ENCODE results near the gene LMNB1.

Gene LMNB1

DNA sequence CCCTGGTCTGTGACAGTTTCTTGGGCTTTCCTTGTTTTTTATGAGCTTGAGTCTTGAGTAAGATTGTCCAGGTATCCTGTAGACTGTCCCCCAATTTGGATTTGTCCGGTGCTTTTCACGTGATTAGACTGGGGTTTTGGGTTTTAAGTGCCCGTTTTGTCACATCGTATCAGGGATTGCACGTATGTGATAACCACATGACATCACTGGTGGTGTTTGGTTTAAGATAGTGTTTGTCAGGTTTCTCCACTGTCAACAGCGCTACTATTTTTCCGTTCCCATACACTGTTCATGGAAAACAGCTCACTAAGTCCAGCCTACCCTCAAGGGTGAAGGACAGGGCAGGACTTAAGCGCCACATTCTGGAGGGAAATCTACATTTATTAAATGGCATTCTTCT is 39.7 kb downstream of the LMNB1 start:
- Histone ChIP-seq H3K4me3 (ENCODE audit: control insufficient read depth in 1 of 7, extremely low read depth in 1 of 7, insufficient read depth in 4 of 7, low read depth in 2 of 7, low read length in 6 of 7) (no peak overlapping the region), H3K36me3 (ENCODE audit: control insufficient read depth in 4 of 4, insufficient read depth in 4 of 4, low read length in 3 of 4) (peaks cover 25 to 80% (median 42%) of the 10 kb centered on the region in 4 experiments), H3K27ac (ENCODE audit: insufficient read depth in 1 of 2, low read depth in 1 of 2, low read length in 2 of 2, poor library complexity in 1 of 2, severe bottlenecking in 2 of 2) (peak overlapping the region in 1 of 2 experiments; percentile 3), H3K4me1 (ENCODE audit: control extremely low read depth in 1 of 4, control insufficient read depth in 4 of 4, insufficient read depth in 4 of 4, low read length in 3 of 4) (peaks cover 2 to 11% (median 8%) of the 10 kb centered on the region in 4 experiments), H3K9me3 (ENCODE audit: control extremely low read depth in 1 of 5, control insufficient read depth in 4 of 5, insufficient read depth in 2 of 5, low read depth in 1 of 5, low read length in 4 of 5) (no peaks in the 10 kb centered on the region), H3K27me3 (replicated peaks in 2 of 5; ENCODE audit: control insufficient read depth in 4 of 5, insufficient read depth in 5 of 5, low read length in 4 of 5) (no peaks in the 10 kb centered on the region)
- 100% methylated on average over 4 of the region's 8 CpGs for WGBS (ENCODE audit: insufficient coverage)
- no peak for DNase-seq
- POLR2A ChIA-PET: no interaction called here
- CTCF ChIA-PET: interaction anchor here (0.6 to 2.0 kb wide), 5 partner anchors 11 to 154 kb away, joined by 3 to 8 read pairs (median 3); no protein-coding TSS in a partner anchor

GRCh38 chr5:126818736-126819135 is 41.8 kb downstream of the LMNB1 start:
- 100% methylated on average over 3 of the region's 4 CpGs for WGBS (ENCODE audit: insufficient coverage)
- Histone ChIP-seq H3K4me1 (ENCODE audit: control extremely low read depth in 1 of 4, control insufficient read depth in 4 of 4, insufficient read depth in 4 of 4, low read length in 3 of 4) (peaks cover 2 to 6% (median 6%) of the 10 kb centered on the region in 4 experiments), H3K4me3 (ENCODE audit: control insufficient read depth in 1 of 7, extremely low read depth in 1 of 7, insufficient read depth in 4 of 7, low read depth in 2 of 7, low read length in 6 of 7) (no peak overlapping the region), H3K9me3 (ENCODE audit: control extremely low read depth in 1 of 5, control insufficient read depth in 4 of 5, insufficient read depth in 2 of 5, low read depth in 1 of 5, low read length in 4 of 5) (no peaks in the 10 kb centered on the region), H3K36me3 (ENCODE audit: control insufficient read depth in 4 of 4, insufficient read depth in 4 of 4, low read length in 3 of 4) (peaks cover 19 to 83% (median 40%) of the 10 kb centered on the region in 4 experiments), H3K27ac (ENCODE audit: insufficient read depth in 1 of 2, low read depth in 1 of 2, low read length in 2 of 2, poor library complexity in 1 of 2, severe bottlenecking in 2 of 2) (no peak overlapping the region), H3K27me3 (replicated peaks in 2 of 5; ENCODE audit: control insufficient read depth in 4 of 5, insufficient read depth in 5 of 5, low read length in 4 of 5) (no peaks in the 10 kb centered on the region)
- POLR2A ChIA-PET: no interaction called here
- CTCF ChIA-PET: no interaction called here
- no peak for DNase-seq

GRCh38 chr5:126819253-126819652 is 42.3 kb downstream of the LMNB1 start:
- 95% methylated on average over 4 of the region's 5 CpGs for WGBS (ENCODE audit: insufficient coverage)
- H3K9me3 ChIP-seq (ENCODE audit: control extremely low read depth in 1 of 5, control insufficient read depth in 4 of 5, insufficient read depth in 2 of 5, low read depth in 1 of 5, low read length in 4 of 5): no peaks in the 10 kb centered on the region
- ChIA-PET CTCF (no interaction called here), POLR2A (no interaction called here)
- H3K27ac ChIP-seq (ENCODE audit: insufficient read depth in 1 of 2, low read depth in 1 of 2, low read length in 2 of 2, poor library complexity in 1 of 2, severe bottlenecking in 2 of 2): no peak overlapping the region
- H3K4me1 ChIP-seq (ENCODE audit: control extremely low read depth in 1 of 4, control insufficient read depth in 4 of 4, insufficient read depth in 4 of 4, low read length in 3 of 4): peaks cover 2 to 6% (median 6%) of the 10 kb centered on the region in 4 experiments
- H3K4me3 ChIP-seq (ENCODE audit: control insufficient read depth in 1 of 7, extremely low read depth in 1 of 7, insufficient read depth in 4 of 7, low read depth in 2 of 7, low read length in 6 of 7): no peak overlapping the region
- no peak for DNase-seq
- no peaks in the 10 kb centered on the region for H3K27me3 ChIP-seq (replicated peaks in 2 of 5; ENCODE audit: control insufficient read depth in 4 of 5, insufficient read depth in 5 of 5, low read length in 4 of 5)
- H3K36me3 ChIP-seq (ENCODE audit: control insufficient read depth in 4 of 4, insufficient read depth in 4 of 4, low read length in 3 of 4): peaks cover 19 to 84% (median 39%) of the 10 kb centered on the region in 4 experiments

- peaks cover 12 to 96% (median 60%) of the 10 kb centered on the region in 4 experiments for H3K36me3 ChIP-seq (ENCODE audit: control insufficient read depth in 4 of 4, insufficient read depth in 4 of 4, low read length in 3 of 4)
- no peak for DNase-seq
- ChIA-PET POLR2A (no interaction called here), CTCF (interaction anchor here (1.3 to 1.9 kb wide), 2 partner anchors 11 to 25 kb away, joined by 4 read pairs; no protein-coding TSS in a partner anchor)
- WGBS (ENCODE audit: insufficient coverage): 92% methylated on average over 3 of the region's 3 CpGs
- no peak overlapping the region for H3K4me3 ChIP-seq (ENCODE audit: control insufficient read depth in 1 of 7, extremely low read depth in 1 of 7, insufficient read depth in 4 of 7, low read depth in 2 of 7, low read length in 6 of 7)
- H3K4me1 ChIP-seq (ENCODE audit: control extremely low read depth in 1 of 4, control insufficient read depth in 4 of 4, insufficient read depth in 4 of 4, low read length in 3 of 4): no peaks in the 10 kb centered on the region
- no peak overlapping the region for H3K27ac ChIP-seq (ENCODE audit: insufficient read depth in 1 of 2, low read depth in 1 of 2, low read length in 2 of 2, poor library complexity in 1 of 2, severe bottlenecking in 2 of 2)
- H3K27me3 ChIP-seq (replicated peaks in 2 of 5; ENCODE audit: control insufficient read depth in 4 of 5, insufficient read depth in 5 of 5, low read length in 4 of 5): no peaks in the 10 kb centered on the region
- no peaks in the 10 kb centered on the region for H3K9me3 ChIP-seq (ENCODE audit: control extremely low read depth in 1 of 5, control insufficient read depth in 4 of 5, insufficient read depth in 2 of 5, low read depth in 1 of 5, low read length in 4 of 5)
Observed at GRCh38 chr5:126826619-126827215, 49.8 kb downstream of the LMNB1 start.

- ChIA-PET CTCF (interaction anchor here (0.5 to 1.9 kb wide), 3 partner anchors 8 to 234 kb away, joined by 3 to 5 read pairs (median 4); partner anchors contain the start of gene ALDH7A1), POLR2A (no interaction called here)
- no peaks in the 10 kb centered on the region for H3K27me3 ChIP-seq (replicated peaks in 2 of 5; ENCODE audit: control insufficient read depth in 4 of 5, insufficient read depth in 5 of 5, low read length in 4 of 5)
- H3K27ac ChIP-seq (ENCODE audit: insufficient read depth in 1 of 2, low read depth in 1 of 2, low read length in 2 of 2, poor library complexity in 1 of 2, severe bottlenecking in 2 of 2): no peak overlapping the region
- H3K4me3 ChIP-seq (ENCODE audit: control insufficient read depth in 1 of 7, extremely low read depth in 1 of 7, insufficient read depth in 4 of 7, low read depth in 2 of 7, low read length in 6 of 7): no peak overlapping the region
- WGBS (ENCODE audit: insufficient coverage): 100% methylated on average over 2 of the region's 5 CpGs
- no peaks in the 10 kb centered on the region for H3K4me1 ChIP-seq (ENCODE audit: control extremely low read depth in 1 of 4, control insufficient read depth in 4 of 4, insufficient read depth in 4 of 4, low read length in 3 of 4)
- H3K36me3 ChIP-seq (ENCODE audit: control insufficient read depth in 4 of 4, insufficient read depth in 4 of 4, low read length in 3 of 4): peaks cover 18 to 93% (median 61%) of the 10 kb centered on the region in 4 experiments
- DNase-seq: no peak
- no peaks in the 10 kb centered on the region for H3K9me3 ChIP-seq (ENCODE audit: control extremely low read depth in 1 of 5, control insufficient read depth in 4 of 5, insufficient read depth in 2 of 5, low read depth in 1 of 5, low read length in 4 of 5)
Observed at GRCh38 chr5:126829098-126829497, 52.2 kb downstream of the LMNB1 start.

DNA sequence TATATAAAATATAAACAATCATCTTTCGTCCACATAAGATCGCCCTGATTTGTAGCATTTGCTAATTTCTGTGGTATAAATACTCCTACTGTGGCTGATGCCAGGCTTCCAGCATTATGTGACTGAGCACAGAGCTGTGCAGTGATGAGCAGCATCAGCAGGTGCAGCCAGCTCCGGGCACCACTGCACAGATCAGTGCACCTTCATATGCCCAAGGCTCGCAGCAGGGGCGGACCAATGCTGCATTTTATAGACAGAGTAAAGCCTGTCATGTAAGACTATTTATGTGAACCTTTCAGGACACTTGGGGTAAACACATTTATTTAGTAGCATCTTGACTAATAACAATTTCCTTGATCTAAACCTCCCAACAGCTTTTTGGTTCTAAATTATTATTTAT is 53.1 kb downstream of the LMNB1 start:
- H3K27me3 ChIP-seq (replicated peaks in 2 of 5; ENCODE audit: control insufficient read depth in 4 of 5, insufficient read depth in 5 of 5, low read length in 4 of 5): no peaks in the 10 kb centered on the region
- H3K4me1 ChIP-seq (ENCODE audit: control extremely low read depth in 1 of 4, control insufficient read depth in 4 of 4, insufficient read depth in 4 of 4, low read length in 3 of 4): no peaks in the 10 kb centered on the region
- ChIA-PET POLR2A (no interaction called here), CTCF (interaction anchor here (1.0 to 1.9 kb wide), 4 partner anchors 8 to 660 kb away, joined by 3 to 5 read pairs (median 4); no protein-coding TSS in a partner anchor)
- no peak overlapping the region for H3K4me3 ChIP-seq (ENCODE audit: control insufficient read depth in 1 of 7, extremely low read depth in 1 of 7, insufficient read depth in 4 of 7, low read depth in 2 of 7, low read length in 6 of 7)
- peaks cover 17 to 93% (median 62%) of the 10 kb centered on the region in 4 experiments for H3K36me3 ChIP-seq (ENCODE audit: control insufficient read depth in 4 of 4, insufficient read depth in 4 of 4, low read length in 3 of 4)
- no peak for DNase-seq
- 77% methylated on average over 3 of the region's 5 CpGs for WGBS (ENCODE audit: insufficient coverage)
- no peak overlapping the region for H3K27ac ChIP-seq (ENCODE audit: insufficient read depth in 1 of 2, low read depth in 1 of 2, low read length in 2 of 2, poor library complexity in 1 of 2, severe bottlenecking in 2 of 2)
- no peaks in the 10 kb centered on the region for H3K9me3 ChIP-seq (ENCODE audit: control extremely low read depth in 1 of 5, control insufficient read depth in 4 of 5, insufficient read depth in 2 of 5, low read depth in 1 of 5, low read length in 4 of 5)

GRCh38 chr5:126831156-126831555 is 54.2 kb downstream of the LMNB1 start:
- no peaks in the 10 kb centered on the region for H3K27me3 ChIP-seq (replicated peaks in 2 of 5; ENCODE audit: control insufficient read depth in 4 of 5, insufficient read depth in 5 of 5, low read length in 4 of 5)
- CTCF ChIA-PET: interaction anchor here (0.9 to 1.0 kb wide), 4 partner anchors 17 to 659 kb away, joined by 3 to 4 read pairs (median 4); no protein-coding TSS in a partner anchor
- no peak overlapping the region for H3K27ac ChIP-seq (ENCODE audit: insufficient read depth in 1 of 2, low read depth in 1 of 2, low read length in 2 of 2, poor library complexity in 1 of 2, severe bottlenecking in 2 of 2)
- peaks cover 13 to 93% (median 59%) of the 10 kb centered on the region in 4 experiments for H3K36me3 ChIP-seq (ENCODE audit: control insufficient read depth in 4 of 4, insufficient read depth in 4 of 4, low read length in 3 of 4)
- POLR2A ChIA-PET: no interaction called here
- no peak overlapping the region for H3K4me3 ChIP-seq (ENCODE audit: control insufficient read depth in 1 of 7, extremely low read depth in 1 of 7, insufficient read depth in 4 of 7, low read depth in 2 of 7, low read length in 6 of 7)
- no peaks in the 10 kb centered on the region for H3K9me3 ChIP-seq (ENCODE audit: control extremely low read depth in 1 of 5, control insufficient read depth in 4 of 5, insufficient read depth in 2 of 5, low read depth in 1 of 5, low read length in 4 of 5)
- no peak for DNase-seq
- no peaks in the 10 kb centered on the region for H3K4me1 ChIP-seq (ENCODE audit: control extremely low read depth in 1 of 4, control insufficient read depth in 4 of 4, insufficient read depth in 4 of 4, low read length in 3 of 4)
- WGBS (ENCODE audit: insufficient coverage): no CpG with 5 or more reads among the region's 1 CpG

Measured in common myeloid progenitor, CD34-positive (primary cell).